Effector memory CD4-positive, alpha-beta T cell (primary cell): ENCODE results near the gene DTX4.

Source experiments
- DNase-seq, 3 donors: peaks; one replicate each; pipeline ENCODE4 v3.0.0-alpha.2; 2020
- H3K27ac ChIP-seq: 2 replicates; pipeline ENCODE4 v1.7.0; 2013; ENCODE audit warnings: mild to moderate bottlenecking, low read length, moderate library complexity; ENCODE audit not compliant: insufficient read depth, poor library complexity, severe bottlenecking
- H3K27me3 ChIP-seq: replicated peaks from 2 replicates; pipeline ENCODE4 v1.7.0; 2013; ENCODE audit warnings: mild to moderate bottlenecking, low read length; ENCODE audit not compliant: insufficient read depth, control insufficient read depth, poor library complexity, severe bottlenecking
- H3K36me3 ChIP-seq: 2 replicates; pipeline ENCODE4 v1.7.0; 2013; ENCODE audit warnings: mild to moderate bottlenecking, low read length, moderate library complexity; ENCODE audit not compliant: control insufficient read depth, insufficient read depth
- H3K4me1 ChIP-seq: 2 replicates; pipeline ENCODE4 v1.7.0; 2013; ENCODE audit warnings: low read length, mild to moderate bottlenecking; ENCODE audit not compliant: control insufficient read depth, insufficient read depth, poor library complexity, severe bottlenecking
- H3K4me3 ChIP-seq: 2 replicates; pipeline ENCODE4 v1.7.0; 2013; ENCODE audit warnings: low read length, low read depth, mild to moderate bottlenecking; ENCODE audit not compliant: insufficient read depth, poor library complexity, severe bottlenecking
- H3K9me3 ChIP-seq: 2 replicates; pipeline ENCODE4 v1.7.0; 2013; ENCODE audit warnings: mild to moderate bottlenecking, low read length, moderate library complexity; ENCODE audit not compliant: control insufficient read depth

Gene DTX4

GRCh38 chr11:59201353-59201752 lies 29.4 kb downstream of the DTX4 start:
- H3K27me3 ChIP-seq, result no peaks in the 10 kb centered on the region
- H3K4me3 ChIP-seq, result no peak overlapping the region
- H3K9me3 ChIP-seq, result no peaks in the 10 kb centered on the region
- no peak overlapping the region for H3K27ac ChIP-seq
- H3K36me3 ChIP-seq, result no peaks in the 10 kb centered on the region
- H3K4me1 ChIP-seq, result peaks cover under 1% of the 10 kb centered on the region
- no peak for DNase-seq

- Histone ChIP-seq H3K9me3 (no peaks in the 10 kb centered on the region), H3K36me3 (no peaks in the 10 kb centered on the region), H3K4me3 (no peak overlapping the region), H3K27ac (no peak overlapping the region), H3K27me3 (no peaks in the 10 kb centered on the region), H3K4me1 (peaks cover 14% of the 10 kb centered on the region)
- no peak for DNase-seq
These were observed 32.8 kb downstream of the DTX4 start for GRCh38 chr11:59204746-59205145.

DNA sequence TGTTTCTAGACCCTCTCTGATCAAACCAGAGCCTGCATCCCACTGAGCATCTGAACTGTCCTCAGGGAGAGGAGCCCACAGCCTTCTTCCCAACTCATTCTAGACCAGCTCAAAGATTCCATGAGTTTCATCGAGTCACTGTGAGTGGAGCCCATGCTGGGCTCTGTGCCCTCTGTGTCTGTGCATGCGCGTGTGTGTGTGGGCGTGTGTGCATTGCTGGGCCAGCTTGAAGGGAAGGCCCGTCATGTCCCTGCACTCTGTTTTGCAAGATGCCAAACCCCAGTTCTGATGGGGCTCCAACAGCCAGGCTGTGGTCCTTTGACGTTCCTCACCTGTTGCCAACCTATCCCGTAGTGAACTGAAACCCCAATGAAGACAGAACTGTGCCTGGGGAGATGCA lies 33.7 kb downstream of the DTX4 start:
- no peak for DNase-seq
- Histone ChIP-seq H3K36me3 (no peaks in the 10 kb centered on the region), H3K4me1 (peaks cover 14% of the 10 kb centered on the region)

DNA sequence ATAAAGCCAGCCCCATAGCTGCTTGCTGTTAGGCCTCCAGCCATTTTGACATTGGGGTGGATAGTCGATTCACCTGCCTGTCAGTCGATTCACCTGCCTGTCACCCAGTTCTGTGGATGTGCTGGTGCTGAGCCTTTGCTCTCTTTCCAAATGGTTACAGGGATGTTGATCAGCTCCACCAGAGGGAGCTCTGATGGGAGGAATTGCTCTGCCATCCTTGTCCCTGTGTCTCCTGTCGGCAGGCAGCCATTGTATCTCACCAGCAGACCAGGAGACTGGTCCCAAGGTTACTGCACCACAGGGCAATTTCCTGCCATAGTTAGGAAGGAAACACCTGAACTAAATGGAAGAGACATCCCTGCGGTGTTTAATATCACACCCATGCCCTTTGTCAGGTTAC lies 34.7 kb downstream of the DTX4 start:
- H3K4me3 ChIP-seq, result no peak overlapping the region
- no peaks in the 10 kb centered on the region for H3K9me3 ChIP-seq
- H3K27me3 ChIP-seq, result no peaks in the 10 kb centered on the region
- no peak overlapping the region for H3K27ac ChIP-seq
- no peak for DNase-seq
- H3K36me3 ChIP-seq, result no peaks in the 10 kb centered on the region
- H3K4me1 ChIP-seq, result peaks cover 14% of the 10 kb centered on the region

More for the DNA sequence above, 33.7 kb downstream of the DTX4 start:
- no peaks in the 10 kb centered on the region for H3K9me3 ChIP-seq
- H3K27me3 ChIP-seq, result no peaks in the 10 kb centered on the region
- H3K4me3 ChIP-seq, result no peak overlapping the region
- H3K27ac ChIP-seq, result no peak overlapping the region

- peak in 2 of 3 donors; percentile 4 to 25 for DNase-seq
- peaks cover 14% of the 10 kb centered on the region for H3K4me1 ChIP-seq
- no peaks in the 10 kb centered on the region for H3K9me3 ChIP-seq
- H3K27me3 ChIP-seq, result no peaks in the 10 kb centered on the region
- no peak overlapping the region for H3K4me3 ChIP-seq
- no peak overlapping the region for H3K27ac ChIP-seq
- H3K36me3 ChIP-seq, result no peaks in the 10 kb centered on the region
These were observed 36.1 kb downstream of the DTX4 start for GRCh38 chr11:59207988-59208451.

DNA sequence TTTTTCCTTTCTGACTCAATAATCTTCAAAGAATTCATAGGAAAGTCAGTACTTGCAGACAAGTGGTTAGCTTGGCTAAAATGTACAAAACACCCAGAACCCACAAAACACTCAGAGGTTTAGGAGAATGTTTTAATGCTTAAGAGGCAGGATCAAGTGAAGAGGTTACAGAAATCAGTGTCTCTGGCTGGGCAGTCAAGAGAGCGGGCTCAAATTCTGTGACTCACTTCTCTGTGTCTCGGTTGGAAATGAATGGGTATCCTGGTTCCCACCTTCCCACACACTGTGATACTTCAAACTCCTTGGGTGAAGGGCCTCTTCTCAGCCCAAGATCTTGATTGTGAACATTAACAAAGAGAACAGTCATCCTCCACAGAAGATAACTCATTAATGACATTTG lies 37.0 kb downstream of the DTX4 start:
- no peak overlapping the region for H3K27ac ChIP-seq
- H3K4me3 ChIP-seq, result no peak overlapping the region
- no peak for DNase-seq
- H3K4me1 ChIP-seq, result peaks cover 14% of the 10 kb centered on the region
- H3K36me3 ChIP-seq, result no peaks in the 10 kb centered on the region
- H3K27me3 ChIP-seq, result no peaks in the 10 kb centered on the region
- H3K9me3 ChIP-seq, result no peaks in the 10 kb centered on the region

- no peak for DNase-seq
- H3K27me3 ChIP-seq, result no peaks in the 10 kb centered on the region
- H3K9me3 ChIP-seq, result no peaks in the 10 kb centered on the region
- H3K27ac ChIP-seq, result no peak overlapping the region
- peaks cover 10% of the 10 kb centered on the region for H3K4me1 ChIP-seq
- no peak overlapping the region for H3K4me3 ChIP-seq
- no peaks in the 10 kb centered on the region for H3K36me3 ChIP-seq
These were observed 40.3 kb downstream of the DTX4 start for GRCh38 chr11:59212222-59212621.

- H3K4me3 ChIP-seq, result no peak within 1 kb of the TSS
- H3K4me1 ChIP-seq, result peaks cover 2% of the 10 kb centered on the region
These were observed 41.1 kb downstream of the DTX4 start, which contains the start of gene MPEG1 for GRCh38 chr11:59212744-59213631. TSS of gene MPEG1 (minus strand) at chr11:59212927. CDS start at chr11:59212865, 62 bp downstream.

GRCh38 chr11:59214141-59214893 lies 42.4 kb downstream of the DTX4 start:
- H3K27me3 ChIP-seq, result no peaks in the 10 kb centered on the region

More at GRCh38 chr11:59212744-59213631, 41.1 kb downstream of the DTX4 start, which contains the start of gene MPEG1:
- H3K9me3 ChIP-seq, result no peaks in the 10 kb centered on the region
- no peaks in the 10 kb centered on the region for H3K27me3 ChIP-seq
- no peak for DNase-seq
- no peak within 1 kb of the TSS for H3K27ac ChIP-seq
- H3K36me3 ChIP-seq, result no peaks in the 10 kb centered on the region

More at GRCh38 chr11:59214141-59214893, 42.4 kb downstream of the DTX4 start:
- no peaks in the 10 kb centered on the region for H3K9me3 ChIP-seq
- no peak for DNase-seq
- no peaks in the 10 kb centered on the region for H3K4me1 ChIP-seq
- no peak overlapping the region for H3K27ac ChIP-seq
- no peak overlapping the region for H3K4me3 ChIP-seq
- no peaks in the 10 kb centered on the region for H3K36me3 ChIP-seq
